GM12873 (cell line): ENCODE results near the gene WNK2.

ENCODE experiments used
- CTCF ChIP-seq: IDR thresholded peaks from 2 replicates; pipeline ENCODE4 v1.5.1; 2012; ENCODE audit warnings: low read depth, mild to moderate bottlenecking, moderate library complexity, low read length, control low read depth; ENCODE audit not compliant: insufficient read depth; ENCODE audit errors: missing control alignments

The WNK2 gene

GRCh38 chr9:93259490-93260262 lies 75.7 kb downstream of the WNK2 start:
- TF ChIP-seq CTCF = no peak

GRCh38 chr9:93260263-93261066 lies 76.5 kb downstream of the WNK2 start:
- no peak for TF ChIP-seq CTCF

- TF ChIP-seq CTCF = no peak
Observed at GRCh38 chr9:93261281-93261680, 77.3 kb downstream of the WNK2 start.

- no peak for TF ChIP-seq CTCF
Observed at GRCh38 chr9:93261735-93262523, 78.0 kb downstream of the WNK2 start.

- no peak for TF ChIP-seq CTCF
Observed at GRCh38 chr9:93262537-93263310, 78.8 kb downstream of the WNK2 start.

GRCh38 chr9:93263334-93264229 lies 79.6 kb downstream of the WNK2 start:
- TF ChIP-seq CTCF = no peak
